LNCAP (cell line): ENCODE data around the gene FMO3.

ENCODE experiments used
- CTCF ChIP-seq: fragments of 450-650 bp; IDR thresholded peaks from 2 replicates; pipeline ENCODE4 v1.5.1; 2017; ENCODE audit warnings: mild to moderate bottlenecking

Gene FMO3

GRCh38 chr1:171081314-171081753, 9.4 kb upstream of the FMO3 start:
- peak; percentile 68 for TF ChIP-seq CTCF

GRCh38 chr1:171081763-171082201, 8.9 kb upstream of the FMO3 start:
- no peak for TF ChIP-seq CTCF

- TF ChIP-seq CTCF = no peak
These were observed 8.1 kb upstream of the FMO3 start for GRCh38 chr1:171082606-171083005.

GRCh38 chr1:171083222-171083621, 7.5 kb upstream of the FMO3 start:
- no peak for TF ChIP-seq CTCF

- no peak for TF ChIP-seq CTCF
These were observed 6.6 kb upstream of the FMO3 start for GRCh38 chr1:171084091-171084490.

GRCh38 chr1:171084870-171085269, 5.8 kb upstream of the FMO3 start:
- TF ChIP-seq CTCF = no peak

GRCh38 chr1:171087896-171088295, 2.8 kb upstream of the FMO3 start:
- TF ChIP-seq CTCF = no peak

GRCh38 chr1:171103862-171104261, 13.2 kb downstream of the FMO3 start:
- no peak for TF ChIP-seq CTCF
